HG02938 (cell line): Measurements from ENCODE around the gene RTN3.
"Not testable (repeated sequence)": the region's sequence is repeated elsewhere in the genome, so short reads cannot be mapped to it uniquely, and the experiment has no call there.

Experiments used
- ATAC-seq: cut with Tn5 transposase; IDR thresholded peaks from one replicate; pipeline ENCODE4 v1.9.1; 2021; ENCODE audit warnings: mild to moderate bottlenecking, moderate library complexity; ENCODE audit not compliant: unreplicated experiment

Gene RTN3

DNA sequence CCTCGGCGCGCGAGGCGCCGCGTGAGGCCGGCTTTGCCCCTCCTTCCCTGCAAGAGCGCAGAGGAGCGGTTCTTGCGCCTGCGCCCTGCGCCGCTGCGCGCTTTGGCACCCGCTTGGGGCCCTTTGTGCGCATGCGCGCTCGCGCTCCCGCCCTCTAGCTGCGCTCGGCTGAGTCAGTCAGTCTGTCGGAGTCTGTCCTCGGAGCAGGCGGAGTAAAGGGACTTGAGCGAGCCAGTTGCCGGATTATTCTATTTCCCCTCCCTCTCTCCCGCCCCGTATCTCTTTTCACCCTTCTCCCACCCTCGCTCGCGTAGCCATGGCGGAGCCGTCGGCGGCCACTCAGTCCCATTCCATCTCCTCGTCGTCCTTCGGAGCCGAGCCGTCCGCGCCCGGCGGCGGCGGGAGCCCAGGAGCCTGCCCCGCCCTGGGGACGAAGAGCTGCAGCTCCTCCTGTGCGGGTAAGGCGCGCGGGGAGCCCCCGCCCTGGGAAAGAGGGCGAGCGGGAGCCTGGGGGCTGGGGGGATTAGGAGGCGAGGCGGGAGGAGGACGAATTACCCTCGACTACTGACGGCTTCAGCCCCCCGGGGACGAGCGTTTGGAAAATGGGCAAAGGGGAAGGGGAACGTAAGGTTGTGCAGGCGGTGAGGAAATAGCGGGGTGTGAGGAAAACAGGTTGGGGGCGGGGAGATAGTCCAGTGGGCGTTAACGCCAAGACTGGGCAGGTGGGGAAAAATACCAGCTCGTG, at the start of gene RTN3:
TSS of gene RTN3 (plus strand) at position 180 of the 745 bp plus-strand sequence. CDS start at position 317, 137 bp downstream.
- peak; percentile 88 for ATAC-seq

DNA sequence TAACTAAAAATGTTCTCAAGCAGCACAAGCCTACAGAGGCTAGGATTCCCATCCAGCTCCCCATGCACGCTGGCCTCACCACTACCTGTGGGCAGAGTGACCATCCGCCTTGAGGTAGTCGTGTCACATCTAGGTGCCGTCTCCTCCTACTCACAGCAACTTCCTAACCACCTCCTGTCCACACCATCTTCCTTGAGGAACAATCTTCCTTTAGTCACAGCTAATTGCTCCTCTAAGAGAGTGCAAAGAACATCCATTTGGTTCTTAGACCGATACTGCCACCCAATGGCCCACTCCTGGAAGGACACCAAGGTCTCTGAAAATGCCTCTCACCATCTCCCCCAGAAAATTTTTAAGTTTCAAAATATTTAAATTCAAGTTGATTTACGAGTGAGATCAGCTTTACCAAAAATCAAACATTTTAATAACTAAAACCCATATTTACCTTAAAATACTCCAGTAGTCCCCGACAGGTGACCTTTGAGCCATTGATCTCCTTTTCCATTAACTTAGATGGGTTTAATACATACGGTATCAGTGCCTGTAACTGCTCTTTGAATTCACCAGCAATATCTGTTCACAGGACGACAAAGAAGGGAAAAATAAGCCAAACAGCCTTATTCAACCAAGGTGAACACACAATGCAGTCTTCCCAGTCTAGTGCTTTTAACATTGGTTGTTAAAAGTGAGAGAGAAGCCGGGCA, 45.4 kb upstream of the RTN3 start:
- no peak for ATAC-seq

DNA sequence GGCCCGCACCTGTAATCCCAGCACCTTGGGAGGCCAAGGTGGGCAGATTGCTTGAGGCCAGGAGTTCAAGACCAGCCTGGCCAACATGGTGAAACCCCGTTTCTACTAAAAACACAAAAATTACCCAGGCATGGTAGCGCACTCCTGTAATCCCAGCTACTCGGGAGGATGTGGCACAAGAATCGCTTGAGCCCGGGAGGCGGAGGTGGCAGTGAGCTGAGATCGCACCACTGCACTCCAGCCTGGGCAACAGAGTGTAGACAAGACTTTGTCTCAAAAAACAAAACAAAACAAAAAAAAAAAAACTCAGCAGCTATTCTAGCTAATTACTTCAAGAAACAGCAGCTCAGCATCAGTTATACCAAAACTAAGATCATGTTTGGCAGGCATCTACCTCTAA, 42.9 kb upstream of the RTN3 start:
- ATAC-seq: not testable (repeated sequence)

GRCh38 chr11:63639199-63639832, 42.0 kb upstream of the RTN3 start:
- ATAC-seq: no peak

- ATAC-seq: no peak
Observed at GRCh38 chr11:63641727-63642126, 39.6 kb upstream of the RTN3 start.

DNA sequence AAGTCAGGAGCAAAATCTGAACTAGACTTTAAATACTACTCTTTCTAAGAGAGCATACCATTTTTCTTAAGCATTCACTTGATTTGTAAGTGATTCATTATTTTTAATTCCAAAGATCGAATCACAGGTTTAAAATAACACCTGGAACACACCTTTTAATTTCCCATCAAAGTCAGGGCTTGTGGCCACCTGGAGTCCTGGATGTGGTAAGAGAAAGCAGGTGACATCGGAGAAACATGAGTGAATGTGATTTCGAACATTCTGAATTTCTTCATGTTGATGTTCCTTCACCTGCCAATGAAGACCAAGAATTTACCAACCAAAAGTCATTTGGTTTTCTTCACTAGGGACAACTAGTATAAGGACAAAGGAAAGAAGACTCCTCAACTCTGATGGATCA, 38.1 kb upstream of the RTN3 start:
- no peak for ATAC-seq

DNA sequence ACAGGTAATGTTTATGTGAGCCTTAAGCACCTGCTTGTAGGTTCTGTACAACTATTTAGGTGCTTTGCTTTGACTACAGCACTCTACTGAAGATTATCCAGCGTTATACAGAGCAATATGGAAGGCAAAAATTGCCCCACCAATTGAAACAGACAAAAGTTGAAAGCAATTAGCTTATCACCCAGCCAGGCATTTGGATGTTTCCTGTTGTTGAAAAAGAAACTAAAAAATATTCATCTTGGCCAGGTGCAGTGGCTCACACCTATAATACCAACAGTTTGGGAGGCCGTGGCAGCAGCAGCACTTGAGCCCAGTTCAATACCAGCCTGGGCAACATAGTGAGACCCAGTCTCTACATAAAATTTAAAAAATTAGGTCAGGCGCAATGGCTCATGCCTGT, 28.6 kb upstream of the RTN3 start:
- no peak for ATAC-seq

DNA sequence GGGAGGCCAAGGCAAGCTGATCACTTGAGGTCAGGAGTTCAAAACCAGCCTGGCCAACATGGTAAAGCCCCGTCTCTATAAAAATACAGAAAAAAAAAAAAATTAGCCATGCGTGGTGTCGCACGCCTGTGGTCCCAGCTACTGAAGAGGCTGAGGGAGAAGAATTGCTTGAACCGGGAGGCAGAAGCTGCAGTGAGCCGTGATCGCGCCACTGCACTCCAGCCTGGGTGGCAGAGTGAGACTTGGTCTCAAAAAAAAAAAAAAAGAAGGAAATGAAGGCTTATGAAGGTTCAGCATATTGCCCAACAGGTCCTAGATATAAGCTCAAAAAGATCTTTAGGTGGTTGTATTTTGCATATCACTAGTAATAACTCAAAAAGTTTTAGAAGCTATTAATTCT, 20.3 kb upstream of the RTN3 start:
- ATAC-seq: no peak

- no peak for ATAC-seq
Observed at GRCh38 chr11:63663809-63664208, 17.5 kb upstream of the RTN3 start.

GRCh38 chr11:63666874-63667273, 14.4 kb upstream of the RTN3 start:
- ATAC-seq: no peak

GRCh38 chr11:63667995-63668795, 13.1 kb upstream of the RTN3 start:
- ATAC-seq: no peak

GRCh38 chr11:63670096-63670432, 11.2 kb upstream of the RTN3 start:
- ATAC-seq: no peak

DNA sequence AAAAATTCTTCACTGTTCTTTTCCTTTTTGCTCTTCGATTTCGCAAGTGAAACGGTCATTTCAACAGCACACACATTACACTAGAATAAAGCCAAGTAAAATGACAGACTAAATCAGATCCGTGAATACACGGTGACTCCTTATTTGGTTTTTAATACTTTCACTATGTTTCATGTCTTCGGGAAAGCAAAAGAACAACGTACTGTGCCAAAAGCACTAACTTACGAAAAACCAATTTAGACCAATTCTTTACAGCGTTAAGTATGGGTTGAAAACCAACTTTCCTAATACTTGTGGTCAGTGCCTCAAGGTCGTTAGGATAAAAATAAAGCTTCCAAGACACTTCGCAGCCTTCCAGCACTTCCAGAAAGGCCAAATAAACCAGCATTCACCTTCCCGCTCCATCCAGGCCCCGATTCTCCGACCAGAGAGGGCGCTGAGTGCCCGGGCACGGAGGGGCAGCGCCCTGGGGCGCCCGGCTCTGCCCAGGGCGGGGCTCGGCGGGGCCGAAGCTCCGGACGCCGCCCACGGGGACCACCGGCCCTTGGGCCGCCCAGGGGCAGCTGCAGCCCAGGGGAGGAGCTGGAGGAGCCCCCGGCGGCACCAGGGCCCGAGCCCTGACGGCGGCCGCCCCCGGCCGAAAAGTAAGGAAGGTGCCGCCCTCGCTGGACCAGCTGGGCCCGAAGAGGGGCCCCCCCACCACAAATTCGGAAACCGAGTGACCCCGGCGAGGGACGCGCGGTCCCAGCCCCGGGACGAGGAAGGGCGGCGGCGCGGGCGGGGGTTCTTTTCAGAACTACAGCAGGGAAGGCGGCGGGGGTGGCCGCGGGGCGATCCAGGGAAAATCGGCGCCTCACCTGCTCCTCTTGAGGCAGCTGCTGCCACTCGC, 10.6 kb upstream of the RTN3 start:
- peak; percentile 22 for ATAC-seq

DNA sequence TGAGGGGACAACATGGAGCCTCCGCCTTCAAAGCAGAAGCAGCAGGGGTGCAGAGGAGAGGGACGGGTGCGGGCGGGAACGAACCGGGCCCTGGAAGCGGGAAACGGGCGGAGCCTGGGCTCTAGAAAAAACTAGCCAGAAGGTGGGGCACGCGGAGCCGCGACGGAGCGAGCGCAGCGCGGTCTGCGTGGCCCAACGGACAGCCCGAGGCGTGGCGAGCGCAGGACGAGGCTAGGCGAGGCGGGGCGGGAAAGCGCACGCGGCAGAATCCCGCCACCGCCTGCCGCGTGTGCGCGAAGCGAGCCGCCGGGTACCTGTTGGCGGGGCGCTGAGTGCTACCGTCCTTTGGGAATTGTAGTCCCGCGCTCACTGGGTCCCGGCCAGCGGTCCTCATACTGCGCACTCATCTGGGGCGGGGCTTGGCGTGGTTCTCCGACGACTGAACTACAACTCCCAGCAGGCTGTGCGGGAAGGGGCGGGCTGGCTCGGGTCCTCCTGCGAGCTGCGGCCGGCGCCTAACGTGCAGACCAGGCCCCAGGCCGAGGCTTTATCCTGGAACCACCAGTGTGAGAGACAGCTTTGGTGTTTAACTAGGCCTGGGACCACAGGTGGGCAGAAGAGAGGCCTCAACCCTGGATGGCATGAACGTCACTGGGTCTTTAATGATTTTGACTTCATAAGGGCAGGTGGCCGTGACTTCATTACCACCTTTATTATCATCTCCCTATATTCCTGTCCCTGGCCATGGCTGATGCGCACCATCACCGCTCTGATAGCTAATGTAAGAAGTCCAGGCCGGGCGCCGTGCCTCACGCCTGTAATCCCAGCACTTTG, 9.8 kb upstream of the RTN3 start, which contains the start of gene ATL3:
TSS of gene ATL3 (minus strand) at position 55 of the 834 bp plus-strand sequence. CDS start at position 14, 41 bp downstream.
- ATAC-seq: peak; percentile 85

GRCh38 chr11:63672156-63672463, 9.2 kb upstream of the RTN3 start:
- ATAC-seq: no peak

- no peak for ATAC-seq
Observed at GRCh38 chr11:63672936-63673539, 8.3 kb upstream of the RTN3 start.

DNA sequence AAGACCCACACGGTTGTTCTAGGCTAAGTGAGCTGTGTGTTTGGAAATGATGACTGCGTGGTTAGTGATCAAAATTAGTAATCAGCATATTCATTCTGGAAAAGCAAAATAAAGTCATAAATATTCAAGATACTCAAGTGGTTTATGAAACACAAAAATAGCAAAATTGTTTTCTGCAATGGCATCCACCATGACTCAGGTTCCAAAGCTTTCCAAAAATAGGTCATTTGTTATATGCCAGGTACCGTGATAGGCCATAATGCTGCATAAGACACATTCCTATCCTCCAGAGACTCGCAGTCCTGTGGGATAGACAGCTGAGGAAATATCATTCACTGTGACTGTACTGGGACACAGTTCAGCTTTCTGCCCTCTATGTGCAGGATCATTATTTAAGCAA, 7.7 kb upstream of the RTN3 start:
- no peak for ATAC-seq

- ATAC-seq: no peak
Observed at GRCh38 chr11:63680834-63681320, 423 bp upstream of the RTN3 start.
